ENCODE measurements around the gene KIF2C.

GRCh38 chr1:44705938-44706337 is 33.7 kb upstream of the KIF2C start:
- TF ChIP-seq, protein P1, sequence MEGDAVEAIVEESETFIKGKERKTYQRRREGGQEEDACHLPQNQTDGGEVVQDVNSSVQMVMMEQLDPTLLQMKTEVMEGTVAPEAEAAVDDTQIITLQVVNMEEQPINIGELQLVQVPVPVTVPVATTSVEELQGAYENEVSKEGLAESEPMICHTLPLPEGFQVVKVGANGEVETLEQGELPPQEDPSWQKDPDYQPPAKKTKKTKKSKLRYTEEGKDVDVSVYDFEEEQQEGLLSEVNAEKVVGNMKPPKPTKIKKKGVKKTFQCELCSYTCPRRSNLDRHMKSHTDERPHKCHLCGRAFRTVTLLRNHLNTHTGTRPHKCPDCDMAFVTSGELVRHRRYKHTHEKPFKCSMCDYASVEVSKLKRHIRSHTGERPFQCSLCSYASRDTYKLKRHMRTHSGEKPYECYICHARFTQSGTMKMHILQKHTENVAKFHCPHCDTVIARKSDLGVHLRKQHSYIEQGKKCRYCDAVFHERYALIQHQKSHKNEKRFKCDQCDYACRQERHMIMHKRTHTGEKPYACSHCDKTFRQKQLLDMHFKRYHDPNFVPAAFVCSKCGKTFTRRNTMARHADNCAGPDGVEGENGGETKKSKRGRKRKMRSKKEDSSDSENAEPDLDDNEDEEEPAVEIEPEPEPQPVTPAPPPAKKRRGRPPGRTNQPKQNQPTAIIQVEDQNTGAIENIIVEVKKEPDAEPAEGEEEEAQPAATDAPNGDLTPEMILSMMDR (conservative IDR thresholded peaks at IDR 0.05): no peak
- no peak for TF ChIP-seq ZFX (IDR thresholded peaks at IDR 0.05)

Measured in C4-2B (cell line).